HepG2 (cell line): ENCODE measurements around the gene SOS2. TPM values are rescaled to one million over a fixed set of nuclear protein-coding genes. Genes with fewer than 3 reads are reported as not detected.
A peak's percentile ranks its signal among the peaks of the same experiment; 100 is the strongest.

Experiments
- ATAC-seq: fragments of 200-7000 bp; cut with Tn5 transposase; 3 replicates; pipeline ENCODE4 v1.9.1; 2020; ENCODE audit warnings: mild to moderate bottlenecking, moderate library complexity
- BruUV-seq: library from RNA; stranded (reverse); fragments of 400-500 nt; replicated peaks from 2 replicates; lab custom pipeline; 2021; lab: Mats Ljungman, UMichigan
- CTCF ChIA-PET: fragments of 300-600 bp; formaldehyde crosslinking; extraction: SDS; loops from one replicate; lab custom pipeline; 2021; ENCODE audit warnings: low total read pairs, inconsistent platforms, low intra/inter-chr PET ratio; lab: Yijun Ruan, JAX
- POLR2A ChIA-PET: fragments of 350-600 bp; sonication (Branson Sonifier 250); formaldehyde crosslinking; loops from one replicate; lab custom pipeline; 2020; ENCODE audit warnings: antibody characterized with exemption, inconsistent platforms; lab: Yijun Ruan, JAX
- DNase-seq: peaks from one replicate; pipeline ENCODE4 v3.0.0-alpha.2; 2015; ENCODE audit warnings: low spot score
- FAIRE-seq: peaks from 3 replicates; lab custom pipeline; 2011; peaks lifted over from hg19 to GRCh38; lab: Jason Lieb, UNC
- H2AFZ ChIP-seq: one replicate; pipeline ENCODE4 v1.6.1; 2011; ENCODE audit warnings: low read length, inconsistent platforms
- H3K27ac ChIP-seq: fragments of 300-600 bp; 3 replicates; pipeline ENCODE4 v1.8.0; 2011; ENCODE audit warnings: mixed run types, mild to moderate bottlenecking, mixed read lengths, low read length, inconsistent platforms; ENCODE audit not compliant: insufficient read depth; ENCODE audit errors: extremely low read length
- H3K27me3 ChIP-seq, 2 experiments: fragments of 200-600 bp in 1 of 2; 2 replicates in 1 of 2; 3 replicates in 1 of 2; pipeline versions ENCODE4 v1.6.0 to v1.8.0; 2011; ENCODE audit warnings: low read length in 2 of 2, mild to moderate bottlenecking in 2 of 2, moderate library complexity in 2 of 2, inconsistent platforms in 1 of 2; ENCODE audit not compliant: insufficient read depth in 2 of 2, control insufficient read depth in 1 of 2
- H3K36me3 ChIP-seq, 2 experiments: fragments of 200-600 bp in 1 of 2; replicated peaks in 1 of 2; 2 replicates in 1 of 2; 3 replicates in 1 of 2; pipeline versions ENCODE4 v1.5.1 to v1.8.0; 2011; ENCODE audit warnings: low read length in 2 of 2, inconsistent platforms in 1 of 2; ENCODE audit not compliant: insufficient read depth in 2 of 2, control insufficient read depth in 1 of 2
- H3K4me1 ChIP-seq: 2 replicates; pipeline ENCODE4 v1.5.1; 2012; ENCODE audit warnings: low read length, inconsistent platforms; ENCODE audit not compliant: insufficient read depth
- H3K4me2 ChIP-seq: 2 replicates; pipeline ENCODE4 v1.6.0; 2011; ENCODE audit warnings: low read depth, low read length, inconsistent platforms
- H3K4me3 ChIP-seq, 3 experiments: fragments of 200-600 bp in 1 of 3; sonication (generic), shearing (Covaris generic) in 1 of 3; replicated peaks in 1 of 3; 2 replicates each; pipeline ENCODE4 v1.5.1; 2011 to 2016; ENCODE audit warnings: low read length in 3 of 3, inconsistent platforms in 2 of 3, low read depth in 2 of 3, mild to moderate bottlenecking in 2 of 3, control low read depth in 1 of 3, mixed read lengths in 1 of 3; ENCODE audit not compliant: insufficient read depth in 1 of 3
- H3K79me2 ChIP-seq: one replicate; pipeline ENCODE4 v1.6.1; 2011; ENCODE audit warnings: low read length, inconsistent platforms; ENCODE audit not compliant: insufficient read depth
- H3K9ac ChIP-seq: 2 replicates; pipeline ENCODE4 v1.6.0; 2011; ENCODE audit warnings: mild to moderate bottlenecking, low read depth, low read length, inconsistent platforms; ENCODE audit not compliant: insufficient read depth
- H3K9me3 ChIP-seq: 2 replicates; pipeline ENCODE4 v1.5.1; 2012; ENCODE audit warnings: mild to moderate bottlenecking, low read length
- H4K20me1 ChIP-seq: 2 replicates; pipeline ENCODE4 v1.6.0; 2011; ENCODE audit warnings: inconsistent platforms, mild to moderate bottlenecking, low read length, moderate library complexity; ENCODE audit not compliant: insufficient read depth
- CBFB ChIP-seq: sonication (generic); formaldehyde crosslinking; IDR thresholded peaks from 2 replicates; pipeline ENCODE4 v1.4.0; 2020; ENCODE audit warnings: missing genetic modification reagents
- EEA1 ChIP-seq: sonication (generic); formaldehyde crosslinking; IDR thresholded peaks from 2 replicates; pipeline ENCODE4 v1.5.1; 2020; ENCODE audit warnings: mild to moderate bottlenecking, missing genetic modification reagents, borderline replicate concordance
- HNF4G ChIP-seq, 2 experiments: sonication (generic) in 1 of 2; formaldehyde crosslinking in 1 of 2; IDR thresholded peaks; 2 replicates each; pipeline versions ENCODE4 v1.4.0 to v1.6.1; 2011 to 2020; ENCODE audit warnings: borderline replicate concordance in 2 of 2, low read depth in 2 of 2, mild to moderate bottlenecking in 2 of 2, low read length in 1 of 2, missing genetic modification reagents in 1 of 2, moderate library complexity in 1 of 2
- MAFK ChIP-seq, 2 experiments: IDR thresholded peaks in 1 of 2; conservative IDR thresholded peaks in 1 of 2; 2 replicates each; pipeline ENCODE4 v1.6.1; 2011; ENCODE audit warnings: improper control_type of control experiment in 2 of 2, low read length in 2 of 2
- MXI1 ChIP-seq: IDR thresholded peaks from 3 replicates; pipeline ENCODE4 v1.6.1; 2012; ENCODE audit warnings: low read depth, low read length, inconsistent platforms, borderline replicate concordance
- PHF5A ChIP-seq: IDR thresholded peaks from one replicate; pipeline ENCODE4 v1.6.1; 2018; ENCODE audit warnings: low read depth, missing genetic modification reagents; ENCODE audit not compliant: unreplicated experiment
- WGBS: methylation state at CpG from one replicate; pipeline ENCODE4 v1.1.6; 2017; ENCODE audit warnings: low lambda C conversion rate; 5-methylcytosine and 5-hydroxymethylcytosine counted together
- in situ Hi-C: cut with HindIII; loops from 2 replicates; pipeline ENCODE4 v1.10.0; 2017; ENCODE audit warnings: low pct_unique_long_range_greater_than_20kb; ENCODE audit not compliant: extremely low pct_ligation_motif_present
- intact Hi-C: fragments of 100-400 bp; cut with micrococcal nuclease; formaldehyde crosslinking; loops from one replicate; pipeline ENCODE4 v1.10.0; 2022; ENCODE audit not compliant: unreplicated experiment
- polyA plus RNA-seq, 8 experiments: library from polyadenylated mRNA; depleted of rRNA in 3 of 8; stranded (reverse) in 7 of 8; unstranded in 1 of 8; fragments of >200 nt; fragmentation: Illumina TruSeq in 4 of 8; extraction: Trizol in 4 of 8; gene quantifications; 2 replicates each; pipeline versions ENCODE4 v1.2.1 to v1.2.3, GENCODE V29; 2011 to 2016; ENCODE audit warnings: low read depth in 4 of 8, missing spikeins in 1 of 8, mixed read lengths in 1 of 8; ENCODE audit not compliant: insufficient read depth in 1 of 8
- total RNA-seq, 5 experiments: library from RNA; depleted of rRNA; stranded (reverse); fragments of >200 nt; fragmentation: Illumina TruSeq; extraction: Trizol; gene quantifications; 2 replicates each; pipeline ENCODE4 v1.2.3, GENCODE V29; 2016; ENCODE audit warnings: low read depth in 1 of 5
- TF ChIP-seq, protein P1 (sequence below): sonication (generic); formaldehyde crosslinking; IDR thresholded peaks from 2 replicates; pipeline ENCODE4 v1.4.0; 2020; ENCODE audit warnings: missing genetic modification reagents, borderline replicate concordance
- TF ChIP-seq, protein P2 (sequence below): sonication (generic); formaldehyde crosslinking; IDR thresholded peaks from 2 replicates; pipeline ENCODE4 v1.4.0; 2020; ENCODE audit warnings: missing genetic modification reagents, mild to moderate bottlenecking, borderline replicate concordance

SOS2 gene
- total and polyA plus RNA-seq, 2 of the 13 experiments (the other 11 are each of a cell fraction or from before 2014, with no cell fraction given): 9.3 to 12.1 TPM

GRCh38 chr14:50215416-50215815 lies 16.0 kb downstream of the SOS2 start (continued):
- TF ChIP-seq, protein P1, sequence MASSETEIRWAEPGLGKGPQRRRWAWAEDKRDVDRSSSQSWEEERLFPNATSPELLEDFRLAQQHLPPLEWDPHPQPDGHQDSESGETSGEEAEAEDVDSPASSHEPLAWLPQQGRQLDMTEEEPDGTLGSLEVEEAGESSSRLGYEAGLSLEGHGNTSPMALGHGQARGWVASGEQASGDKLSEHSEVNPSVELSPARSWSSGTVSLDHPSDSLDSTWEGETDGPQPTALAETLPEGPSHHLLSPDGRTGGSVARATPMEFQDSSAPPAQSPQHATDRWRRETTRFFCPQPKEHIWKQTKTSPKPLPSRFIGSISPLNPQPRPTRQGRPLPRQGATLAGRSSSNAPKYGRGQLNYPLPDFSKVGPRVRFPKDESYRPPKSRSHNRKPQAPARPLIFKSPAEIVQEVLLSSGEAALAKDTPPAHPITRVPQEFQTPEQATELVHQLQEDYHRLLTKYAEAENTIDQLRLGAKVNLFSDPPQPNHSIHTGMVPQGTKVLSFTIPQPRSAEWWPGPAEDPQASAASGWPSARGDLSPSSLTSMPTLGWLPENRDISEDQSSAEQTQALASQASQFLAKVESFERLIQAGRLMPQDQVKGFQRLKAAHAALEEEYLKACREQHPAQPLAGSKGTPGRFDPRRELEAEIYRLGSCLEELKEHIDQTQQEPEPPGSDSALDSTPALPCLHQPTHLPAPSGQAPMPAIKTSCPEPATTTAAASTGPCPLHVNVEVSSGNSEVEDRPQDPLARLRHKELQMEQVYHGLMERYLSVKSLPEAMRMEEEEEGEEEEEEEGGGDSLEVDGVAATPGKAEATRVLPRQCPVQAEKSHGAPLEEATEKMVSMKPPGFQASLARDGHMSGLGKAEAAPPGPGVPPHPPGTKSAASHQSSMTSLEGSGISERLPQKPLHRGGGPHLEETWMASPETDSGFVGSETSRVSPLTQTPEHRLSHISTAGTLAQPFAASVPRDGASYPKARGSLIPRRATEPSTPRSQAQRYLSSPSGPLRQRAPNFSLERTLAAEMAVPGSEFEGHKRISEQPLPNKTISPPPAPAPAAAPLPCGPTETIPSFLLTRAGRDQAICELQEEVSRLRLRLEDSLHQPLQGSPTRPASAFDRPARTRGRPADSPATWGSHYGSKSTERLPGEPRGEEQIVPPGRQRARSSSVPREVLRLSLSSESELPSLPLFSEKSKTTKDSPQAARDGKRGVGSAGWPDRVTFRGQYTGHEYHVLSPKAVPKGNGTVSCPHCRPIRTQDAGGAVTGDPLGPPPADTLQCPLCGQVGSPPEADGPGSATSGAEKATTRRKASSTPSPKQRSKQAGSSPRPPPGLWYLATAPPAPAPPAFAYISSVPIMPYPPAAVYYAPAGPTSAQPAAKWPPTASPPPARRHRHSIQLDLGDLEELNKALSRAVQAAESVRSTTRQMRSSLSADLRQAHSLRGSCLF: no peak
- no peak for TF ChIP-seq MXI1

DNA sequence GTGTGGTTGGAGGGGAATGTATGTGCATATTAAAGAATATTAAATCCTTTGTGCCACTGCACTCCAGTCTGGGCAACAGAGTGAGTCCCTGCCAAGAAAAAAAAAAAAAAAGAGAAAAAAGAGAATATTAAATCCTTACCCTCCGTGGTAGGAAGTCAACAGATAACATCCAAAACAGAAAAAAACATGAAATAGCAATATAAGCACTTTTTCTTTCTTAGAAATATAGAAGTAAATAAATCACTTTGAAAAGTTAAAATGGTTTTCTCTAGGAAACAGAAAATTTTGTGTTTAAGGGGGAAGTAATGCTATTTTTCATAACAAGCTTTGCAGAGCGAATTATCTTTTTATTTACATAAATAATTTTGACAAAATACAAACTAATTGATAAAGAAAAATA lies 17.6 kb downstream of the SOS2 start:
- Histone ChIP-seq H3K27ac (no peak overlapping the region), H3K9ac (no peak overlapping the region), H3K27me3 (no peaks in the 10 kb centered on the region), H3K4me1 (peaks cover 6% of the 10 kb centered on the region; the same call in 1 of the 2 replicates), H3K4me3 (no peak overlapping the region), H3K79me2 (peaks cover 14% of the 10 kb centered on the region), H3K4me2 (no peak overlapping the region), H2AFZ (no peak overlapping the region), H3K36me3 (no peaks in the 10 kb centered on the region), H3K9me3 (no peaks in the 10 kb centered on the region), H4K20me1 (no peaks in the 10 kb centered on the region)
- DNase-seq (no peak), ATAC-seq (no peak), FAIRE-seq (no peak)
- POLR2A ChIA-PET: no interaction called here
- WGBS: 97% methylated on average over 2 of the region's 2 CpGs
- TF ChIP-seq PHF5A (no peak), MAFK (conservative IDR thresholded peaks at IDR 0.05 in 1 of 2, IDR thresholded peaks at IDR 0.05 in 1 of 2; ENCODE audit: low read length in 2 of 2) (peak; percentile 27 to 58; a peak in 3 of 4 replicates), EEA1 (CRISPR knock-in tag) (no peak), HNF4G (IDR thresholded peaks at IDR 0.05; ENCODE audit: borderline replicate concordance, low read depth, low read length) (no peak), HNF4G (CRISPR knock-in tag; IDR thresholded peaks at IDR 0.05; ENCODE audit: borderline replicate concordance, low read depth) (no peak), CBFB (CRISPR knock-in tag) (no peak)
- TF ChIP-seq, protein P2, sequence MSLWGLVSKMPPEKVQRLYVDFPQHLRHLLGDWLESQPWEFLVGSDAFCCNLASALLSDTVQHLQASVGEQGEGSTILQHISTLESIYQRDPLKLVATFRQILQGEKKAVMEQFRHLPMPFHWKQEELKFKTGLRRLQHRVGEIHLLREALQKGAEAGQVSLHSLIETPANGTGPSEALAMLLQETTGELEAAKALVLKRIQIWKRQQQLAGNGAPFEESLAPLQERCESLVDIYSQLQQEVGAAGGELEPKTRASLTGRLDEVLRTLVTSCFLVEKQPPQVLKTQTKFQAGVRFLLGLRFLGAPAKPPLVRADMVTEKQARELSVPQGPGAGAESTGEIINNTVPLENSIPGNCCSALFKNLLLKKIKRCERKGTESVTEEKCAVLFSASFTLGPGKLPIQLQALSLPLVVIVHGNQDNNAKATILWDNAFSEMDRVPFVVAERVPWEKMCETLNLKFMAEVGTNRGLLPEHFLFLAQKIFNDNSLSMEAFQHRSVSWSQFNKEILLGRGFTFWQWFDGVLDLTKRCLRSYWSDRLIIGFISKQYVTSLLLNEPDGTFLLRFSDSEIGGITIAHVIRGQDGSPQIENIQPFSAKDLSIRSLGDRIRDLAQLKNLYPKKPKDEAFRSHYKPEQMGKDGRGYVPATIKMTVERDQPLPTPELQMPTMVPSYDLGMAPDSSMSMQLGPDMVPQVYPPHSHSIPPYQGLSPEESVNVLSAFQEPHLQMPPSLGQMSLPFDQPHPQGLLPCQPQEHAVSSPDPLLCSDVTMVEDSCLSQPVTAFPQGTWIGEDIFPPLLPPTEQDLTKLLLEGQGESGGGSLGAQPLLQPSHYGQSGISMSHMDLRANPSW: no peak
- CTCF ChIA-PET: no interaction called here
- in situ Hi-C loops (no loop called here), intact Hi-C loops (no loop called here)
- no TSS peak for BruUV-seq
